ENCODE measurements around the gene PLCB3.

GRCh38 chr11:64268893-64269539, 17.7 kb downstream of the PLCB3 start:
- TF ChIP-seq EZH2 (IDR thresholded peaks at IDR 0.05; ENCODE audit: low read depth, unreplicated experiment) = no peak
- TF ChIP-seq CTCF (conservative IDR thresholded peaks at IDR 0.05; ENCODE audit: low read depth in 2 of 2) = 0 out of 4 replicates have a peak, but pooled peaks of 1 of the 2 experiments have one; percentile 6
- no peak for TF ChIP-seq POLR2AphosphoS5 (IDR thresholded peaks at IDR 0.05; ENCODE audit: low read depth)
- TF ChIP-seq EZH2phosphoT487 (IDR thresholded peaks at IDR 0.05; ENCODE audit: unreplicated experiment) = no peak
- TF ChIP-seq ZNF331 (CRISPR knock-in tag; IDR thresholded peaks at IDR 0.05; ENCODE audit: low read depth) = no peak
- no peak for TF ChIP-seq CREB1 (CRISPR knock-in tag; IDR thresholded peaks at IDR 0.05; ENCODE audit: low read depth)
- TF ChIP-seq NANOG (IDR thresholded peaks at IDR 0.05; ENCODE audit: borderline replicate concordance) = no peak
- TF ChIP-seq, protein P1, sequence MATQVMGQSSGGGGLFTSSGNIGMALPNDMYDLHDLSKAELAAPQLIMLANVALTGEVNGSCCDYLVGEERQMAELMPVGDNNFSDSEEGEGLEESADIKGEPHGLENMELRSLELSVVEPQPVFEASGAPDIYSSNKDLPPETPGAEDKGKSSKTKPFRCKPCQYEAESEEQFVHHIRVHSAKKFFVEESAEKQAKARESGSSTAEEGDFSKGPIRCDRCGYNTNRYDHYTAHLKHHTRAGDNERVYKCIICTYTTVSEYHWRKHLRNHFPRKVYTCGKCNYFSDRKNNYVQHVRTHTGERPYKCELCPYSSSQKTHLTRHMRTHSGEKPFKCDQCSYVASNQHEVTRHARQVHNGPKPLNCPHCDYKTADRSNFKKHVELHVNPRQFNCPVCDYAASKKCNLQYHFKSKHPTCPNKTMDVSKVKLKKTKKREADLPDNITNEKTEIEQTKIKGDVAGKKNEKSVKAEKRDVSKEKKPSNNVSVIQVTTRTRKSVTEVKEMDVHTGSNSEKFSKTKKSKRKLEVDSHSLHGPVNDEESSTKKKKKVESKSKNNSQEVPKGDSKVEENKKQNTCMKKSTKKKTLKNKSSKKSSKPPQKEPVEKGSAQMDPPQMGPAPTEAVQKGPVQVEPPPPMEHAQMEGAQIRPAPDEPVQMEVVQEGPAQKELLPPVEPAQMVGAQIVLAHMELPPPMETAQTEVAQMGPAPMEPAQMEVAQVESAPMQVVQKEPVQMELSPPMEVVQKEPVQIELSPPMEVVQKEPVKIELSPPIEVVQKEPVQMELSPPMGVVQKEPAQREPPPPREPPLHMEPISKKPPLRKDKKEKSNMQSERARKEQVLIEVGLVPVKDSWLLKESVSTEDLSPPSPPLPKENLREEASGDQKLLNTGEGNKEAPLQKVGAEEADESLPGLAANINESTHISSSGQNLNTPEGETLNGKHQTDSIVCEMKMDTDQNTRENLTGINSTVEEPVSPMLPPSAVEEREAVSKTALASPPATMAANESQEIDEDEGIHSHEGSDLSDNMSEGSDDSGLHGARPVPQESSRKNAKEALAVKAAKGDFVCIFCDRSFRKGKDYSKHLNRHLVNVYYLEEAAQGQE (IDR thresholded peaks at IDR 0.05; ENCODE audit: unreplicated experiment) = no peak
- no peak for TF ChIP-seq JUNB (IDR thresholded peaks at IDR 0.05; ENCODE audit: unreplicated experiment)
- no peak for TF ChIP-seq ZNF114 (CRISPR knock-in tag; IDR thresholded peaks at IDR 0.05)
- TF ChIP-seq, protein P2, sequence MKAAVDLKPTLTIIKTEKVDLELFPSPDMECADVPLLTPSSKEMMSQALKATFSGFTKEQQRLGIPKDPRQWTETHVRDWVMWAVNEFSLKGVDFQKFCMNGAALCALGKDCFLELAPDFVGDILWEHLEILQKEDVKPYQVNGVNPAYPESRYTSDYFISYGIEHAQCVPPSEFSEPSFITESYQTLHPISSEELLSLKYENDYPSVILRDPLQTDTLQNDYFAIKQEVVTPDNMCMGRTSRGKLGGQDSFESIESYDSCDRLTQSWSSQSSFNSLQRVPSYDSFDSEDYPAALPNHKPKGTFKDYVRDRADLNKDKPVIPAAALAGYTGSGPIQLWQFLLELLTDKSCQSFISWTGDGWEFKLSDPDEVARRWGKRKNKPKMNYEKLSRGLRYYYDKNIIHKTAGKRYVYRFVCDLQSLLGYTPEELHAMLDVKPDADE (IDR thresholded peaks at IDR 0.05) = no peak
- no peak for TF ChIP-seq STAT1 (IDR thresholded peaks at IDR 0.05; ENCODE audit: unreplicated experiment)
- no peak for TF ChIP-seq ZNF462 (CRISPR knock-in tag; IDR thresholded peaks at IDR 0.05)
